ENCODE results near the gene SIK3.
"Not testable (repeated sequence)": the region's sequence is repeated elsewhere in the genome, so short reads cannot be mapped to it uniquely, and the experiment has no call there.

DNA sequence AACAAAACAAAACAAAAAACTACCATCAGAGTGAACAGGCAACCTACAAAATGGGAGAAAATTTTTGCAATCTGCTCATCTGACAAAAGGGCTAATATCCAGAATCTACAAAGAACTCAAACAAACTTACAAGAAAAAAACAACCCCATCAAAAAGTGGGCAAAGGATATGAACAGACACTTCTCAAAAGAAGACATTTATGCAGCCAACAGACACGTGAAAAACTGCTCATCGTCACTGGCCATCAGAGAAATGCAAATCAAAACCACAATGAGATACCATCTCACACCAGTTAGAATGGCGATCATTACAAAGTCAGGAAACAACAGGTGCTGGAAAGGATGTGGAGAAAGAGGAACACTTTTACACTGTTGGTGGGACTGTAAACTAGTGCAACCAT is 14.3 kb upstream of the SIK3 start:
- not testable (repeated sequence) for TF ChIP-seq EZH2 (IDR thresholded peaks at IDR 0.05); POLR2AphosphoS5 (IDR thresholded peaks at IDR 0.05; ENCODE audit: borderline replicate concordance, low read depth, low read length)

Data from SK-N-MC (cell line).